ENCODE data around the gene SLC4A8. TPM values are rescaled to one million over a fixed set of nuclear protein-coding genes. Genes with fewer than 3 reads are reported as not detected.

The SLC4A8 gene
- total RNA-seq, 2 experiments from 2014 or later, result 1.0 to 6.7 TPM

- Histone ChIP-seq H4K20me1 (ENCODE audit: insufficient read depth, low read length) (no peaks in the 10 kb centered on the region), H3K4me3 (ENCODE audit: low read depth, low read length, poor library complexity, severe bottlenecking) (no peak overlapping the region), H3K36me3 (ENCODE audit: insufficient read depth, low read length) (no peaks in the 10 kb centered on the region), H3K4me2 (ENCODE audit: low read length) (no peak overlapping the region), H3K79me2 (ENCODE audit: insufficient read depth, low read depth, low read length) (no peaks in the 10 kb centered on the region), H3K9me3 (ENCODE audit: low read length) (no peaks in the 10 kb centered on the region), H3K4me1 (ENCODE audit: insufficient read depth, low read length, poor library complexity, severe bottlenecking) (no peaks in the 10 kb centered on the region), H3K9me2 (ENCODE audit: insufficient read depth, low read length) (no peaks in the 10 kb centered on the region), H3K27ac (ENCODE audit: low read depth, low read length, poor library complexity, severe bottlenecking) (no peak overlapping the region), H2AFZ (ENCODE audit: low read length) (no peak overlapping the region)
- intact Hi-C loops (cut with micrococcal nuclease; ENCODE audit: unreplicated experiment), result no loop called here
- no peak for DNase-seq (ENCODE audit: low spot score)
- no peak for TF ChIP-seq CTCF (conservative IDR thresholded peaks at IDR 0.05; ENCODE audit: low read length)
- no peak for TF ChIP-seq EZH2phosphoT487 (IDR thresholded peaks at IDR 0.05; ENCODE audit: borderline replicate concordance, low read depth, low read length)
- BruUV-seq (replicated peaks), result no TSS peak
- POLR2A ChIA-PET, result no interaction called here
- CTCF ChIA-PET (ENCODE audit: unreplicated experiment), result no interaction called here
Measured at GRCh38 chr12:51546097-51546496, 121.5 kb downstream of the SLC4A8 start.

GRCh38 chr12:51547606-51548005, 123.0 kb downstream of the SLC4A8 start:
- Histone ChIP-seq H4K20me1 (ENCODE audit: insufficient read depth, low read length) (no peaks in the 10 kb centered on the region), H3K36me3 (ENCODE audit: insufficient read depth, low read length) (no peaks in the 10 kb centered on the region), H2AFZ (ENCODE audit: low read length) (no peak overlapping the region), H3K79me2 (ENCODE audit: insufficient read depth, low read depth, low read length) (no peaks in the 10 kb centered on the region), H3K9me3 (ENCODE audit: low read length) (no peaks in the 10 kb centered on the region), H3K27ac (ENCODE audit: low read depth, low read length, poor library complexity, severe bottlenecking) (no peak overlapping the region), H3K4me2 (ENCODE audit: low read length) (no peak overlapping the region), H3K4me3 (ENCODE audit: low read depth, low read length, poor library complexity, severe bottlenecking) (no peak overlapping the region), H3K9me2 (ENCODE audit: insufficient read depth, low read length) (no peaks in the 10 kb centered on the region), H3K4me1 (ENCODE audit: insufficient read depth, low read length, poor library complexity, severe bottlenecking) (no peaks in the 10 kb centered on the region)
- no peak for DNase-seq (ENCODE audit: low spot score)
- BruUV-seq (replicated peaks), result no TSS peak
- ChIA-PET CTCF (ENCODE audit: unreplicated experiment) (no interaction called here), POLR2A (no interaction called here)
- intact Hi-C loops (cut with micrococcal nuclease; ENCODE audit: unreplicated experiment), result no loop called here
- no peak for TF ChIP-seq EZH2phosphoT487 (IDR thresholded peaks at IDR 0.05; ENCODE audit: borderline replicate concordance, low read depth, low read length)
- no peak for TF ChIP-seq CTCF (conservative IDR thresholded peaks at IDR 0.05; ENCODE audit: low read length)

- Histone ChIP-seq H3K79me2 (ENCODE audit: insufficient read depth, low read depth, low read length) (no peaks in the 10 kb centered on the region), H4K20me1 (ENCODE audit: insufficient read depth, low read length) (no peaks in the 10 kb centered on the region), H3K27ac (ENCODE audit: low read depth, low read length, poor library complexity, severe bottlenecking) (no peak overlapping the region), H3K36me3 (ENCODE audit: insufficient read depth, low read length) (no peaks in the 10 kb centered on the region), H2AFZ (ENCODE audit: low read length) (no peak overlapping the region), H3K9me3 (ENCODE audit: low read length) (no peaks in the 10 kb centered on the region), H3K9me2 (ENCODE audit: insufficient read depth, low read length) (no peaks in the 10 kb centered on the region), H3K4me3 (ENCODE audit: low read depth, low read length, poor library complexity, severe bottlenecking) (no peak overlapping the region), H3K4me2 (ENCODE audit: low read length) (no peak overlapping the region), H3K4me1 (ENCODE audit: insufficient read depth, low read length, poor library complexity, severe bottlenecking) (no peaks in the 10 kb centered on the region)
- BruUV-seq (replicated peaks), result no TSS peak
- TF ChIP-seq EZH2phosphoT487 (IDR thresholded peaks at IDR 0.05; ENCODE audit: borderline replicate concordance, low read depth, low read length) (no peak), CTCF (conservative IDR thresholded peaks at IDR 0.05; ENCODE audit: low read length) (no peak)
- ChIA-PET CTCF (ENCODE audit: unreplicated experiment) (no interaction called here), POLR2A (no interaction called here)
- DNase-seq (ENCODE audit: low spot score), result no peak
- intact Hi-C loops (cut with micrococcal nuclease; ENCODE audit: unreplicated experiment), result no loop called here
Measured at GRCh38 chr12:51548241-51548640, 123.6 kb downstream of the SLC4A8 start.
